BE2C (cell line): ENCODE results near the gene SPTBN4.

Experiments
- DNase-seq: peaks from one replicate; pipeline ENCODE4 v3.0.0-alpha.2; 2020
- H3K27me3 ChIP-seq: fragments of 250-450 bp; sonication (Bioruptor Pico); 2 replicates; pipeline ENCODE4 v1.5.1; 2020; ENCODE audit warnings: mild to moderate bottlenecking
- H3K36me3 ChIP-seq: fragments of 250-450 bp; sonication (Bioruptor Pico); 2 replicates; pipeline ENCODE4 v1.5.1; 2020; ENCODE audit warnings: mild to moderate bottlenecking
- H3K4me1 ChIP-seq: fragments of 250-450 bp; sonication (Bioruptor Pico); 2 replicates; pipeline ENCODE4 v1.5.1; 2020
- H3K4me3 ChIP-seq: 2 replicates; pipeline ENCODE4 v1.5.1; 2011; ENCODE audit warnings: low read depth, low read length
- H3K9me3 ChIP-seq: fragments of 250-450 bp; sonication (Bioruptor Pico); 2 replicates; pipeline ENCODE4 v1.5.1; 2020
- CTCF ChIP-seq: IDR thresholded peaks from 2 replicates; pipeline ENCODE4 v1.5.1; 2012; ENCODE audit warnings: mild to moderate bottlenecking, low read depth, low read length

SPTBN4 gene

GRCh38 chr19:40508739-40509260 lies 42.0 kb downstream of the SPTBN4 start:
- H3K27me3 ChIP-seq, result no peaks in the 10 kb centered on the region

GRCh38 chr19:40510526-40511115 lies 43.8 kb downstream of the SPTBN4 start:
- H3K4me3 ChIP-seq, result no peak overlapping the region
- no peaks in the 10 kb centered on the region for H3K27me3 ChIP-seq
- H3K4me1 ChIP-seq, result no peaks in the 10 kb centered on the region
- no peak for TF ChIP-seq CTCF
- H3K36me3 ChIP-seq, result no peaks in the 10 kb centered on the region
- DNase-seq, result no peak
- no peaks in the 10 kb centered on the region for H3K9me3 ChIP-seq

More at GRCh38 chr19:40508739-40509260, 42.0 kb downstream of the SPTBN4 start:
- DNase-seq, result no peak
- no peaks in the 10 kb centered on the region for H3K36me3 ChIP-seq
- no peak overlapping the region for H3K4me3 ChIP-seq
- peaks cover under 1% of the 10 kb centered on the region for H3K4me1 ChIP-seq
- H3K9me3 ChIP-seq, result no peaks in the 10 kb centered on the region
- no peak for TF ChIP-seq CTCF

GRCh38 chr19:40511487-40511886 lies 44.7 kb downstream of the SPTBN4 start:
- Histone ChIP-seq H3K27me3 (no peaks in the 10 kb centered on the region), H3K9me3 (no peaks in the 10 kb centered on the region), H3K4me3 (no peak overlapping the region), H3K4me1 (no peaks in the 10 kb centered on the region), H3K36me3 (no peaks in the 10 kb centered on the region)
- no peak for TF ChIP-seq CTCF
- no peak for DNase-seq

- Histone ChIP-seq H3K36me3 (no peaks in the 10 kb centered on the region), H3K4me3 (no peak overlapping the region), H3K9me3 (no peaks in the 10 kb centered on the region), H3K27me3 (no peaks in the 10 kb centered on the region), H3K4me1 (no peaks in the 10 kb centered on the region)
- TF ChIP-seq CTCF, result no peak
- DNase-seq, result no peak
Measured at GRCh38 chr19:40512110-40512472, 45.3 kb downstream of the SPTBN4 start.

GRCh38 chr19:40512473-40513344 lies 45.9 kb downstream of the SPTBN4 start:
- H3K36me3 ChIP-seq, result no peaks in the 10 kb centered on the region
- TF ChIP-seq CTCF, result no peak
- no peak overlapping the region for H3K4me3 ChIP-seq
- no peaks in the 10 kb centered on the region for H3K9me3 ChIP-seq
- H3K4me1 ChIP-seq, result no peaks in the 10 kb centered on the region
- no peak for DNase-seq
- no peaks in the 10 kb centered on the region for H3K27me3 ChIP-seq

- Histone ChIP-seq H3K36me3 (no peaks in the 10 kb centered on the region), H3K27me3 (no peaks in the 10 kb centered on the region), H3K4me1 (no peaks in the 10 kb centered on the region), H3K4me3 (no peak overlapping the region), H3K9me3 (no peaks in the 10 kb centered on the region)
- DNase-seq, result no peak
- TF ChIP-seq CTCF, result no peak
Measured at GRCh38 chr19:40513345-40513678, 46.5 kb downstream of the SPTBN4 start.
